Colon (tissue), 2 donors: ENCODE measurements around the gene SOX6.
"Not testable (repeated sequence)": the region's sequence is repeated elsewhere in the genome, so short reads cannot be mapped to it uniquely, and the experiment has no call there.

Experiments
- FAIRE-seq: peaks from 2 replicates; lab custom pipeline; 2012; peaks lifted over from hg19 to GRCh38; lab: Jason Lieb, UNC
- donor health status: control.
- donor health status: control.

The SOX6 gene

DNA sequence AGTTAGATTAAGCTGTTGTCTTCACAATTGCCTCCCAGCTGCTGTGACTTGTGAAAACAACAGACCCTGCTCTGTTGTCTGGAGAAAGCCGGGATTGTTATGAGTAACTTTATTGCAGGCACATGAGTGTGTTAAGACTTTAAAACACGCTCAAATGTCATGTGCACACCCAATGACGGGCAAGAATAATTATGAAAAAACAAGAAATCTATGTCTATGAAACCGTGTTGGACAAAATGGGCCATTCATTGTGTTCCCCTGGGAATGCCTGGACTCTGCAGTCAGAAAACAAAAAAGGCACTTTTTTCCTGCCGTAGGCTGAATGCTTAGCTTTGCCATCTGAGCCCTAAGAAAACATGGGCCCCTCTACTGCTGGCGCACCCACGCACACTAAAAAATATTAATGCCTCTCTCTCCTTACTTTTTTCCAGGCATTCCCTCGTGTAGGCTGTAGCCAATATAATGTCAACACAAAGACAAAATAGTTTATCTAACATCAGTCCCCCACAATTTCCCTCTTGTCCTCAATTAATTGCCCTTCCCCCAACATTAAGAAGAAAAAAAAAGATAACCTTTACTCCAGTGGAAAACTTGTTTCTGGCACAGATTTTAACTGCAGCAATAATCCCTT, 207.9 kb downstream of the SOX6 start:
- FAIRE-seq: no peak

DNA sequence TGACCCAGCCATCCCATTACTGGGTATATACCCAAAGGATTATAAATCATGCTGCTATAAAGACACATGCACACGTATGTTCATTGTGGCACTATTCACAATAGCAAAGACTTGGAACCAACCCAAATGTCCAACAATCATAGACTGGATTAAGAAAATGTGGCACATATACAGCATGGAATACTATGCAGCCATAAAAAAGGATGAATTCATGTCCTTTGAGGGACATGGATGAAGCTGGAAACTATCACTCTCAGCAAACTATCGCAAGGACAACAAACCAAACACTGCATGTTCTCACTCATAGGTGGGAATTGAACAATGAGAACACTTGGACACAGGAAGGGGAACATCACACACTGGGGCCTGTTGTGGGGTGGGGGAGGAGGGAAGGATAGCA, 209.4 kb downstream of the SOX6 start:
- FAIRE-seq: not testable (repeated sequence)

DNA sequence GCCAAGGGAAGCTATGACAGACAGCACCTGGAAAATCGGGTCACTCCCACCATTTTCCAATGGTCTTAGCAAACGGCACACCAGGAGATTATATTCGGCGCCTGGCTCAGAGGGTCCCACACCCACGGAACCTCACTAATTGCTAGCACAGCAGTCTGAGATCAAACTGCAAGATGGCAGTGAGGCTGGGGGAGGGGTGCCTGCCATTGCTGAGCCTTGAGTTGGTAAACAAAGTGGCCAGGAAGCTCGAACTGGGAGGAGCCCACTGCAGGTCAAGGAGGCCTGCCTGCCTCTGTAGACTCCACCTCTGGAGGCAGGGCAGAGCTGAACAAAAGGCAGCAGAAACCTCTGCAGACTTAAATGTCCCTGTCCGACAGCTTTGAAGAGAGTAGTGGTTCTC, 214.7 kb downstream of the SOX6 start:
- FAIRE-seq: not testable (repeated sequence)

DNA sequence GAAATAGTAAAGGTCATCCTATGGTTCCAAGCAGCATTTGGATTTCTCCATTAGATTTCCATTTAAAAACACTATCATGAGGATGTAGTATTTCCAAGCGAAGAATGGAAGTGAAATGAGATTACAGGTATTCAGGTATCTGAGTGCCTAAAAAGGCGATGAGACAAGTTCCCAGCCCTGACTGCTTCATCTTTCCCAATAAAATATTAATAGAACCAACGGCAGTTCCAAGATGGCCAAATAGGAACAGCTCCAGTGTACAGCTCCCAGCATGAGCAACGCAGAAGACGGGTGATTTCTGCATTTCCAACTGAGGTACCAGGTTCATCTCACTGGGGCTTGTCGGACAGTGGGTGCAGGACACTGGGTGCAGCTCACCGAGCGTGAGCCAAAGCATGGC, 215.2 kb downstream of the SOX6 start:
- not testable (repeated sequence) for FAIRE-seq

DNA sequence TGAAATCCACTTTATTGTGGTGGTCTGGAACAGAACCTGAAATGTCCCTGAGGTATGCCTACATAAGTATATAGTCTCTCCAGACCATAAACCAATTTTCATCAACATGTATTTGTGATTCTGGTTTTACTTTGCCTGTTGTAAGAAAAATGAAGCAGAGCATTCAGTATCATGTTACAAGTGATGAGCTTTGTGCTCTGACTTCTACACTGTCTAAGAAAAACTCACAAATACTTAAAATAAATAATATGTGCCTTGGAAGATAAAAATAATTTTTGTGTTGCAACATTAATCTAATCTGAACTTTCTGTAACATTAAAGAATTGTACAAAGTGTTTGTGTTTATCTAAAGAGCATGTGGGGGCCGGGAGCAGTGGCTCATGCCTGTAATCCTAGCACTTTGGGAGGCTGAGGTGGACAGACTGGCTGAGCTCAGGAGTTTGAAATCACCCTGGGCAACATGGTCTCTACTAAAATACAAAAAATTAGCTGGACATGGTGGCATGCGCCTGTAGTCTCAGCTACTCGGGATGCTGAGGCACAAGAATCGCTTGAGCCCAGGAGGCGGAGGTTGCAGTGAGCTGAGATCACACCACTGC, 219.5 kb downstream of the SOX6 start:
- no peak for FAIRE-seq

DNA sequence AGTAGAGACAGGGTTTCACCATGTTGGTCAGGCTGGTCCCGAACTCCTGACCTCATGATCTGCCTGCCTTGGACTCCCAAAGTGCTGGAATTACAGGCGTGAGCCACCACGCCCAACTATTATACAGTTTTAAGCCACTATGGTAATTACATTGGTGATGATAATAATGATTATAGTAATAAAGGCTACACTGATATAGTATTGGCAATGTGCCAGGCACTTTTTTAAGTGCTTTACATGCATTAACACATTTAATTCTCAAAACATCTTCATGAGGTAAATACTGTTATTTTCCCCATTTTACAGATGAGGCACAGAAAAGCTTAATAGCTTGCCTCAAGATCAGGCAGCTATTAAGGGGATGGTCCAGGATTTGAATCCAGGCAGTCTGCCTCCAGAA, 222.5 kb downstream of the SOX6 start:
- no peak for FAIRE-seq

DNA sequence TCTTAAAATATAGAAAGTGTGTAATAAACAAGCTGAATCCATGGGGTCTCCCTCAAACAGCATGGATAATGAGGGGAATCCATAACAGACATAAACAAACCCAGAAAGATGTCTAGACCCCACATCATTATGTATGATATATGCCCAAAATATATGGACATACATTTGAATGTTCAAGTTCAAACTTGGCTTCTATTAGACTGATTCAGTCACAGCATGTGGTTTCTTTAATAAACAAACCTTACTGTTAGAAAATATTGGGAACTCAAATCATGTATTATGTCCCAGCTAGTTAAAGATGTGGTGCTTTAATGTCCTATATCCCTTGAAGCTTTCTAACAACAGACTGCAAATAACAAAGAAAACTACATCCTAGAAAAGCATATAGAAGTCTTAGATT, 228.6 kb downstream of the SOX6 start:
- no peak for FAIRE-seq

DNA sequence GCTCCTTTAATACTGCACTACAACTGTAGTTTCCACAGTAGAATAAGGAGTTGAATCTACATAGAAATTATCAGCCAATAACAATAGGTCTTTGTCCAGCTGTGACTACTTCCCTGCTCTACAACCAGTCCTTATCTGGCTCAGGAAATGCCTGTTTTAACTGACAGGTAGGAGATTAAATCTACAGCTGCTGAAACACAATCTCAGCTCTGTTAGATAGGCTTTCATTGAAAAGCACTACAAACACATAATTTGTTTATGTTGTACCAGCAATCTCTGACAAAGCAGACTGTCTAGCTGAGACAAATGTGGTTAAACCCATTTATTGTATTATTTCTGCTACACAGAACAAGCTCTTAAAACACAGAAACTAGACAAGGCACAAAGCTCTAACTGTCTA, 230.0 kb downstream of the SOX6 start:
- FAIRE-seq: no peak

DNA sequence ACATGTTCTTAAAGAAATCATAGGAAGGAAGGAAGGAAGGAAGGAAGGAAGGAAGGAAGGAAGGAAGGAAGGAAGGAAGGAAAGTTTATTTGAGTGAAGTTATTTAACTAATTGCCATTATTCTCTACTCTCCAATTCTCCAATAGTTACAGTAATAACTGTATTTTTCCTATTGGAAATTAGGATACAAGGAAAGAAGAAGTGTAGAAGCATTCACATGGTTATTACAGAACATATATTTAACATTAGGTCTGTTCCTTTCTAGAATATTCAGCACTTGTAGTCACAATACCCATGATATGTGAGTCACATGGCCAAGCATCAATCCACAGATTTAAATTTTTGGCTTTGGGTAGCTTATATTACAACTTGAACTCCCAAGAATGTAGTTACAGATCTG, 230.6 kb downstream of the SOX6 start:
- FAIRE-seq: no peak

DNA sequence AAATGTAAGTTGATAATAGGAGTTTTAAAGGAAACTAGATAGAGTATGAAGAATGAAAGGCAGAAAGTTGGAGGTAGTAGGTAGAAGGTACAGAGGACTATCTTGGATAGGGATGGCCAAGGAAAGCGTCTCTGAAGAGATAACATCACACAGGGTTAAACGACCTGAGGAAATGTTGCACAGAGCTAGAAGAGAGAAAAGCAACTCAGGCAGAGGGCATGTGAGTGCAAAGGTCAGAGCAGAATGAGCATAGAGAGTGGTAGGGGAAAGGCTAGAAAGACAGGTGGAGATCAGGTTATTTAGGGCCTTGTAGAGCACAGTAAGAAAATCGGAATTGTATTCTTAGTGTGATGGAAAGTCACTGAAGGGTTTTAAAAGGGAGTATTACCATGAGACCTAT, 232.0 kb downstream of the SOX6 start:
- no peak for FAIRE-seq

DNA sequence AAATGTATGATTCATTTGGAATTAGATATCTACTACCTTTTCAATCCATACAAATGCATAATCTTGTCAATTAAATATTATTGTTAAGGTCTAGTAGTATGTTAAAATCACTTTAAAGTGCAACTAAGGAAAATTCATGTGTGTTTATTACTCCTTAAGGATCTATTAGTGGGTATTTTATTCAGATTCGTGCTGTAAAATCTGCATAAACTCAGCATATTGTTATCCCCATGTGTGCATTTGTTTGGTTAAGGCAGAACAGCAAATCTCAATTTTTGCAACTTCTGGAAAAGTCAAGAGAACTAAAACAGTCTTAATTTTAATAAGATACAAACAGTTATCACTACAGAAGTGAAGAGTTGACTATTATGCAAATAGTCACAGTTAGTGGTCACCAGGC, 234.5 kb downstream of the SOX6 start:
- no peak for FAIRE-seq

DNA sequence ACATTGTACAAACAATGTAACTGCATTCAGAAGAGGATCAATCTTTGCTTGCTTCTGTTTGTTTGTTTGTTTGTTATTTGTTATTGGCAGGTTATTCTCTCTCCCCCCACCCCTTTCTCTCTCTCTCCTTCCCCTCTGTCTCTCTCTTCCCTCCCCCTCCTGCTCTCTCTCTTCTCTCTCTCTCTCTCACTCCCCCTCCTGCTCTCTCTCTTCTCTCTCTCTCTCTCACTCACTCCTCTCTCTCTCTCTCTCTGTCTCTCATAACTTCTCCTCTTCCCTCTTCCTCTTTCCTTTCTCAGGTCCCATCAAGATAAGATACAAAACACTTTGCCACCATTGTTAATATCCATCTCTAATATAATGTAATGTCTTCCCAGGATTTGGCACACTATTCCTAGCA, 236.3 kb downstream of the SOX6 start:
- FAIRE-seq: no peak

DNA sequence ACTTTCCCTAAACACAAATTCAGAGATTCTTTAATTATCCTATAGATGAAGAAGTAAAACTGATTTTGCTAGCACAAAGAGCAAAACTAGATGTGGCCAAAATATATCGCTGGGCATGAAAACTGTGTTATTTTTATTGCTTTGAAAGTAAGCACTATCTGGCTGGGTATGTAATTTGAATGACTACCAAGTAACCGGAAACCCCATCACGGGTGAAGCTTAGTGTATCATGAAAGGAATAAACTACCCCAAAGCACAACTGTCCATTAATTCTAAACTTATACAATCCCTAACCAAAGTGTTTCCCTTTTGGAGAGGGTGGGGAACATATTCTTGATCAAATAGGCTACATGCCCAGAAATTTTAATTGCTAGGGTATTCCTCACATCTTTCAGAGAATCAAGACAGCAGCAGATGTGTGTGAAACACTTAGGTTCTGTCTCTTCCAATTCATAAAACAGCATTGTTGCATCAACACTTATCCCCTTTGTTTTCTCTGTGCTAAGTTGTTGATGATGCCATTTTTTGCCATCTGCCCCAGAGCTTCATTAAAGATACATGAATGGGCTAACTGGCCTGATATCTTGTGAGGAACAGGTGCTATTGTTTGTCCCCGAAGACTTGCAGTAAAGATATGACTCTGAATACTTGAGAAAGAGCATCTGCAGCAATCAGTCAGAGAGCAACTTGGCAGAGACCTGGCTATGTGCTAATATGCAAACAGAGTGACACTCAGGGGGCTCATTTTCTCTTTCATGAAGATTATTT, 238.2 kb downstream of the SOX6 start:
- FAIRE-seq: no peak

DNA sequence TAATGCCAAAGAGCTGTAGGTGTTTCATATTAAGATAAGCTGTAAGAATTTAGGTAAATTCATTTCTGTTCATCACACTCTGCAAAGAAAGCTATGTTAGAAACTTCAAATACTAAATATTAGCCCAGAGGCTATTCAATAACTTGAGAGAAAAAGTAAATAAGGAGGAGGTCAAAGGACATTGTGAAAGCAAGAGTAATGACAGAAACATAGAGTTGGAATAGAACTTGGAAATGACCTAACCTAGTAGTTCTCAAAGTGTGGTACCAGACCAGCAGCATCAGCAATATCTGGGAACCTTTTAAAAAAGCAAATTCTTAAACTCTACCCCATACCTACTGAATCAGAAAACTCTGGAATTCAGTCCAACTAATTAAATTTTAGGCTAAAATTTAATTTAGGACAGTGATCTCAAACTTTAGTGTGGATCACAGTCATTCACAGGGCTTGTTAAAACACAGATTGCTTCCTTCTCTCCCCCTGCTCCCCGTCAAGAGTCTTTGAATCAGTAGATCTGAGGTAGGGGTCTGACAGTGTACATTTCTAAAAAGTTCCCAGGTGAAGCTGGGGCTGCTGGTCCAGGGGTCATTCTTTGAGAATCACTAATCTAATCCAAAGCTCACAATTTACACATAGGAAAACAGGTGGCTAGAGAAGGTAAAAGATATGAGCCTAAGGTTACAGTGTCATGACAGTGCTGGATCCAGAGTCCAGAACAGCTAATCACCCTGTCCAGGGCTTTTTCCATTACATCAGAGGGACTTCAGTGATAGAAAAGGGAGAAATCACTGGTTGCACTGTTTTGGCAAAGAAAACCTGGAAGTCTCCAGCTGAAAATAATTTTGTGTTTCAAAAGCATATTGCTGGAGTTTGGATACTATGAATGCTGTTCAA, 241.1 kb downstream of the SOX6 start:
- FAIRE-seq: no peak

DNA sequence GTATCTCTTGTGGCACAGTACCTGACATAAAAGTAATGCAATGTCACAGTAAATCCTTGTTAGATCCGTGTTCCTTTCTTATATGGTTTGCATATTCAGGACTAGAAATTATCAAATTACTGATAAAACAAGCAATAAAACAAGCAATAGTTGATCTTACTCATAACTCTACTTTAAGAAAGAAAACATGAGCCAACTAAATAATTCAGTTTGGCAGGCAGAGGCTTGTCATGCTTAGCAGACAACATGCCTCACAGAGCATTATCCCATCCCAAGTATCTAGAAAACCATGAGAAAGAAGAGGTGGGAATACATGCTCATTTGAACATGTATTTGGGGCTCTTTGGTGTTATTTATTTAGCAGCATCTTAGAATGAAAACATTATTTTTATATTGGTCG, 241.9 kb downstream of the SOX6 start:
- FAIRE-seq: no peak

DNA sequence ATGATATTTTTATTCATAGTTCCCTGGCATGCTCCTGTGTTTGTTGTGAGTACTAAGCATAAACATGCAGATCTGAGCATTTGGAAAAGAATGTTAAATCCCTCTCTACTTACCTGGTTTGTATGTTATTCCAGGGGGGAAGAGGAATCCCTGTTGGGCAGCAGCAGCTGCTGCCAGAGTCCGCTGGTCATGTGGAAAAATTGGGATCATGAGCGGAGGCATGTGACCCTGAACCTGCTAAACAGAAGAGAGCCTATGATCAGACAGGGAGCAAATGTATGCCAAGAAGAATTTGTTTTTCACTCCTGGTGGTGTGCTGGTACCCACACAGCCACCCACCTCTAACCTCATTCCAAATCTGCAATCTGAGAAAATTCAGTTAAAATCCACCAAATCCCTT, 244.7 kb downstream of the SOX6 start:
- FAIRE-seq: no peak

DNA sequence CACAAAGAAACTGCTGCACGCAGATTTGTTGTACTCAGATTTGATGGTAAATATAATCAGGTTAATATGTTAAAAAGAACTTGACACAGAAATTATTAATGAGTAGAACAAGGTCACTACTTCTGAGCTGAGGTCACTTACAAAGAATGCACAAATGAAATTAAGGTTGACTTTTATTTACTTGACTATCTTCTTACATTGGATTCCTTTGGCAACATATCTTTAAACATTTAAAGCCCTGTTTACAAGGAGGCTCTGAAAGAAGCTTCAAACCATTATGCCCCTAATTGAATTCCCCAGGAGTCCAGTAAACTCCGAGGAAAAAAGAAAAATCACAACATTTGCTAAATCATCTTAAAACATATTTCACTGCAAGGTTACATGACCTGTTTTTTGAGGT, 245.5 kb downstream of the SOX6 start:
- no peak for FAIRE-seq

DNA sequence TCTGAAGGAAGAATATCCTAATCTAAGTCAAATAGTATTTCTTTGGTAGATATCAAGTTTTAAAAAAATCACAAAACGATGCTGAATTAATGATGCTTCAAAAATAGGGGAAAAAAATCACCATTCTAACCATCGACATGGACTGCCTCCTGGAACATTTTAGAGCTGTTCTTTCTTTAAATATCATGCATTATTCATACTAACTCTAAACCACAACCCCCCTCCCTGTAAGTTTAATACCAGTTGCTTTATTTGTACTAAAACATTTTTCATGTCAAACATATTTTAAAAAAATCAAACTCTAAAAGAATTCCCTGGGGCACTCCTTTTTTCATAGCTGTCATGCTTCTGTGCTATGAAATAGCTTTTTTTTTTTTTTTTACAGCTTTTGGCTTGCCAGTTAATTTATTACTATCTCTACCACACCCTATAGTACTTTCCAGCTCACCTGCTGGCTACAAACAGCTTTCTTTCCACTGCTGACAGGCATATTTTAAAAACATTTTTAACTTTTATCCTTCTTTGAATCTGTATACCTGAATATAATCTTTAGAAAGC, 256.9 kb downstream of the SOX6 start:
- FAIRE-seq: no peak

DNA sequence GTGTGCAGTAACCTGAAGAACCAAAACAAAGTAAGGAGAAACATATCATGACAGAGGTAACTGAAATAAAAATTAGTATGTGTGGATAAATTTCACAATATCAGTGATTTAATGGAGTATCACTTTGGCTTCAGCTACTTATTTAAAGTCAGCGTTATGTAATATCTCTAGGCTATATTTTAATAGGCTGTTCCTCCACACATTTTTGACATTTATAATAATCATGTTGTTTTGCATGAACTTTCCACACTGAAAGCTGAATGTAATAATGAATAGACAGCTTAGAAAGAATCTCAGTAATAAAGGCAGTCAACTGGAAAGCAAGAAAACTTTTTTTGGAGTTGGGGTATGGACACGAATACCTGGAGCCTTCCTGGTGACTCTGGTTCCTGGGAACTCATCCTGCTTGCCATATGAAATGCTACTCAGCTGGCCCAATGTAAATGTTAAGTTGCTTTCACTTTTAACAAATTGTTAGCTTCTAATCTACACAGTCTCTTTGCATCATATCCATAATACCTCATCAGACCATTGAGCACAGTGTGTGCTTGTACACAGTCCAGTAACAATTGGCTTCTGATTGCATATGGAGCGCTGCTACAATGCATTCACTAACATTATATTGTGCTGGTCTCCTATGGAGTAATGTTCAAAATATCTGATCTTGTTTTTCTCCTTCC, 257.7 kb downstream of the SOX6 start:
- no peak for FAIRE-seq

DNA sequence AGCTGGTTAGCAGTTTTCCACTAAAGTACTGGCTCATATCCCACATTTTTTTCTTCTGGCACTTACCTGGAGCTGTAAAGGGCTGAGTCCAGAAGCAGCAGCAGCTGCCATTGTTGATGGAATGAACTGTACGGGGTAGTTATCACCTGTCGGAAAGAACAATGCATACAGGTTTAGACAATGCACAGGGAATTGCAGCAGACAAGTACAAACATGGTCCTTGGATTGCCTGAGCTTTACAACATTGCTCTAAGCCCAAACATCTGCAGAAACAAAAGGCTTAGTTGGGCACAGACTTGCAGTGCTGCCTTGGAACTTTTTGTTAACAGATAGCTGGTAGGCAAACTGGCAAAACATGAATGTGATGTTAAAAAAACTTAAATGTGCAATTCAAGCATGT, 258.8 kb downstream of the SOX6 start:
- no peak for FAIRE-seq

DNA sequence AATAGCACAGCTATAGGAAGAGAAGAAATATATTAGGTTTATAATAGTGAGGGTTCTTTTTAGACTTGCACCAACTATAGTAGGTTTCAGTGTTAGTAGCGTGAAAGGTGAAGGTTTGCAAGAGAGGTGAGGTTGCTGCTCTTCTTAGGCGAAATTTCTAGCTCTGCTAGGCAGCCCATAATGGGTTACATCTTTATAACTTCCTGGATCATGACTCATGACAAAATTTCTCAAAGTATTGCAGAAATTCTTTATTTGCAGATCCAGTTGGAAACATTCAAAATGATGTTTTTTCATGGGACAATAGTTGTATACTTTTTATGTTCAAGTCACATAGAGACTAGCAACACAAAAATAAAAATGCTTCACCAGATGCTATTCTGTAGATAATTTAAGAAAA, 260.0 kb downstream of the SOX6 start:
- no peak for FAIRE-seq

DNA sequence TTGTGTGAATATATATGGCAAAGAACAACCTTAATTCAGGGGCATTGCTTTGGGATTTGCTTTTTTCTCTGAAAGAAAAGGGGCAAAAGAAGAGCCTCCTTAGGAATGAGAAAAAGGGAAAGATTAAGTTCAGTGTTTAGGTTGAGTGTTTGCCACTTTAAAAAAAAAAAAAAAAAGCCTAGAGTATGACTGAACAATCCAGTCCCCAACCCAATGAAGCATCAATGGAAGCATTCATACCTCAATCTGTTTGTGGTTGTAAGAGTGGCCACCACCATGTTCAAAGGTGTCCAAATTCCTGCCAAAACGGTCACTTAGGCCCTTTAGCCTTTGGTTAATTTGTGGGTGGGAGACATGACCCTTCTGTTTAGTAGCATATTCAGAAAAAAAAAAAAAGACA, 260.6 kb downstream of the SOX6 start:
- no peak for FAIRE-seq
